HG03097 (cell line): Measurements from ENCODE around the gene IFNL3.
"Not testable (repeated sequence)": the region's sequence is repeated elsewhere in the genome, so short reads cannot be mapped to it uniquely, and the experiment has no call there.

ENCODE experiments used
- ATAC-seq: cut with Tn5 transposase; IDR thresholded peaks from one replicate; pipeline ENCODE4 v1.9.1; 2021; ENCODE audit not compliant: unreplicated experiment, low FRiP score

Gene IFNL3

DNA sequence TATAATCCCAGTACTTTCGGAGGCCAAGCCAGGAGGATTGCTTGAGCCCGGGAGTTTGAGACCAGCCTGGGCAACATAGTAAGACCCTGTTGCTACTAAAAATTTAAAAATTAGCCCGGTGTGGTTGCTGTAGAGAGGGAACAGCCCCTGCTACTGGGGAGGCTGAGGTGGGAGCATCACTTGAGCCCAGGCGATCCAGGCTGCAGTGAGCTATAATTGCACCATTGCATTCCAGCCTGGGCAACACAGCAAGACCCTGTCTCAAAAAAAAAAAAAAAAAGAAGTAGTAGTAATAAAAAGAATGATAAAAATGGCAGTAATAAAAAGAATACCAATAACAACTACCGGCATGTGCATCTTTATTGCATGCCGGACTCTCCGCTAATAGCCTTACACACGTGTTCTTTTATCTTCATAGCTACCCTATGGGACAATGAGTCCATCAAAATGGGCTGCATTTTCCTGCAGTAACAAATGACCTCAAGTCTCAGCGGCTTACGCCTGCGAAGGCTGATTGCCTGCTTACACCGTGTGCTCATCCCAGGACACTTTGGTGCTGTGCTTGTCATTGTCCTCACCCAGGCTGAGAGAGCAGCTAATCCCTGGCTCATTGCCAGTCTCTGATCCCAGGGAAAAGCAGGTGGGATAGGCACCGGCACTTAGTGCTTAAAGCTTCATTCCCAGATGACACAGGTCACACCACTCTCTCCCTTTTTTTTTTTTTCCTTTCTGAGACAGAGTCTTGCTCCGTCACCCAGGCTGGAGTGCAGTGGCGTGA lies 26.4 kb downstream of the IFNL3 start:
- ATAC-seq, result no peak

DNA sequence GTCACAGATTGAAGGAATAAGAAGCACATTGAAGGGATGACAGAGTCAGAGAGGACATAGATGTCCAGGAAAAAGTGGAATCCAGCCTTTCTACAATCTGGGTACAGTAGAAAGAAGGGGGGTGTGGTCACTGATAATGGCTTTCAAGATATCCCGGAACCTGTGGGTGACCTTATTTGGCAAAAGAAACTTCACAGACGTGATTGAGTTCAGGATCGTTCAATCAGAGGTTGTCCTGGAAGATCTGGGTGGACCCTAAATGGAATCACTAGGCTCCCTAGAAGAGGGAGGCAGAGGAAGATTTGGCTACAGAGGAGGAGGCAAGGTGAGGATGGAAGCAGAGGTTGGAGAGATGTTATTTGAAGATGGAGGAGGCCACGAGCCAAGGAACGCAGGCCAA lies 27.7 kb downstream of the IFNL3 start:
- no peak for ATAC-seq

DNA sequence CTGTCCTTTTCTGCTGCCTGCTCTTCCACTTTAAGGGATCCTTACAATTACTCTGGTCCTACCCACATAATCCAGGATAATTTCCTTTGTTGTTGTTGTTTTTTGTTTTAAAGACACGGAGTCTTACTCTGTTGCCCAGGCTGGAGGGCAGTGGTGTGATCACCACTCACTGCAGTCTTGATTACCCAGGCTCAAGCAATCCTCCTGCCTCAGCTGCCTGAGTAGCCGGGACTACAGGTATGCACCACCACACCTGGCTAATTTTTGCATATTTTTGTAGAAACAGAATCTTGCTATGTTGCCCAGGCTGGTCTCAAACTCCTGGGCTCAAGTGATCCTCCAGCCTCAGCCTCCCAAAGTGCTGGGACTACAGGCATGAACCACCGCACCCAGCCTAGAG lies 29.5 kb downstream of the IFNL3 start:
- not testable (repeated sequence) for ATAC-seq

DNA sequence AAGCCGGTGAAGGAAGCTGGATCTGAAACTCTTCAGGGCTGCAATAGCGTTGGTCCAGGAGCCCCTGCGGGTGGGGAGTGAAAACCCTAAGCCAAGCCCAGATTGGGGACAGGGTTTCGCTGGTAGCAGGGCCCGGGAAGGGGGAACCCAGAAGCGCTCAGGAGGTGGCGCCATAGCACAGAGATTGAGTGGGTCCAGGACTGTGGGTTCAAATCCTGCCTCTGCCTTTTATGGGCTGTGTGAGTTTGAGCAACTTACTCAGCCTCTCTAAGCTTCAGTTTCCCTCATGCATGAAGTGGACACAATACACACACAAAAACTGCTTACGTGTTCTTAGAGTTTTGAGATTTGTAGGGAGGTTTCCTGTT lies 32.4 kb downstream of the IFNL3 start:
- no peak for ATAC-seq

DNA sequence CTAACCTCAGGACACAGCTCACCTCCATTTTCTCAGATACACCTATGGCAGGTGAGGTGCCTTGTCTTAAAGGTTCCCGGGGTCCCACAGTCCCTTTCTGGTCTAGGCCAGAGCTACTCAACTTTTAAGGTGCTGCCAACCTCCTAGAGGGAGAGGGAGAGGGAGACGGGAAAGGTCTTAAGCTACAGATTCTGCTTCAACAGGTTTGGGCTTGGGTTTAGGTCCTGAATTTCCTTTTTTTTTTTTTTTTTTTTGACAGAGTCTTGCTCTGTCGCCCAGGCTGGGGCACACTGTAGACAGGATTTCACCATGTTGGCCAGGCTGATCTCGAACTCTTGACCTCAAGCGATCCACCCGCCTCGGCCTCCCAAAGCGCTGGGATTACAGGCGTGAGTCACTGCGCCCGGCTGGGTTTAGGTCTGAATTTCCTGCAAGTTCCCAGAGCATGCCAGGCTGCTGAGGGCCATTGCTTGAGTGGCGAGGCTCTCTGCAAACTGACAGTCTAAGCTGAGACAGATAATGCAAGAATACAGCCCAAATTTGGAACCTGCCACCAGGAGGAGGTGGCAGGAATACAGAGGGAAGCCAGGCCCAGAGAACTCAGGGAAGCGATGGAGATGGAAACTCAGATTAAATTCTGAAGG lies 33.0 kb downstream of the IFNL3 start:
- ATAC-seq, result no peak

DNA sequence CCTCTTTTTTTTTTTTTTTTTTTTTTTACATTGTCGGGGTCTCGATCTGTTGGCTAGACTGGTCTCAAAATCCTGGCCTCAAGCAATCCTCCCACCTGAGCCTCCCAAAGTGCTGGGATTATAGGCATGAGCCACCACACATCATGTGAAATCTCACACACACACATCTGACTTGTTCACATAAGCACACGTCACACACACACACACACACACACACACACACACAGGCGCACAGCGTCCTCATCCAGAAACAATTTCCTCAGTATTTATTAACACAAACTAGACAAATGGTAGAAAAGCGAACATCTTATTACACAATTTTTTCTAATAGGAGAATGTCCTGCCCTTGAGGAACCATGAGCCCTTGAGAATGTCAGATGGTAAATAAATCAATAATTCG lies 35.6 kb downstream of the IFNL3 start:
- no peak for ATAC-seq

DNA sequence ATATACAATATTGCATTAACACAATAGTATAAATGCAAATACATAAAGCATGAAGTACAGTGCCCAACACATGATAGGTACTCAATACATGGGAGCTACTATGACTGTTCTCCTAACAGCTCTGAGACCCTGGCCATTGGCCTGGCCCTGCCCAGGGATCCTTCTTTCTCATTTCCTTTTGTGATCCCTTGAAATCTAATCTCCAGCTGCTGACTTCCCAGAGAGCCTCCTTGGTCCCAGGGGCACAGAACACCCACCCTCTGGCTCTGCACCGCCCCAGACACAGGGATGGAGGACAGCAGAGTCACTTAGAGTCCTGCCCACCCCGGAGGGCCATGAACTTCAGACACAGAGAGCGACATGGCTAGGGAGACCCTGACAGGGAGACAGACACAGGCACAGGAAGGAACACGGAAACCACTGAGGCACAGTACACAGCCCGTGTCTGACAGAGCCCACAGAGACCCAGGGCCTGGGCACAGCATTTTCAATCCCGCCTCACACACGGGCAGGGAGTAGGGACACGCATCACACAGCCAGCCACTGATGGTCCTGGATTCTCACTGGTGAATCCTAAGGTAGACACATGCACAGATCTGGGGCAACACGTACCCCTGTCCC lies 36.5 kb downstream of the IFNL3 start:
- no peak for ATAC-seq

DNA sequence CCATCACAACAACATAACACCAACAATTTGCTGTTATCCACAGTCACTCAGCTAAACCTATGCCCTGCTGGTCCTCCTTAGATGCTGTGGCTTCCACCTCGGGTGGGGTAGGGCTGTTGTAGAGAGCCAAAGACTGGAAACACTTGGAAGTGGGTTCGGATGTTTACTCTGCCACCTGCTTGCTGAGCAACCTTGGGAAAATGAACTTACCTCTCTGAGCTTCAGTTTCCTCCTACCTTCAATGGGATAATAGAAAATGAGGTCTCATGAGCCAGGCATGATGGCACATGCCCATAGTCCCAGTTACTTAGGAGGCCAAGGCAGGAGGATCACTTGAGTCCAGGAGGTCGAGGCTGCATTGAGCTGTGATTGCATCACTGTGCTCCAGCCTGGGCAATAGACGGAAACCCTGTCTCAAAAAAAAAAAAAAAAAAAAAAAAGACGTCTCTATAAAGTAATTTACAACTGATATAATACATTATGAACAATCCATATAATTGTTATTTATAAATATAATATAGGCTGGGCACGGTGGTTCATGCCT lies 37.4 kb downstream of the IFNL3 start:
- no peak for ATAC-seq

DNA sequence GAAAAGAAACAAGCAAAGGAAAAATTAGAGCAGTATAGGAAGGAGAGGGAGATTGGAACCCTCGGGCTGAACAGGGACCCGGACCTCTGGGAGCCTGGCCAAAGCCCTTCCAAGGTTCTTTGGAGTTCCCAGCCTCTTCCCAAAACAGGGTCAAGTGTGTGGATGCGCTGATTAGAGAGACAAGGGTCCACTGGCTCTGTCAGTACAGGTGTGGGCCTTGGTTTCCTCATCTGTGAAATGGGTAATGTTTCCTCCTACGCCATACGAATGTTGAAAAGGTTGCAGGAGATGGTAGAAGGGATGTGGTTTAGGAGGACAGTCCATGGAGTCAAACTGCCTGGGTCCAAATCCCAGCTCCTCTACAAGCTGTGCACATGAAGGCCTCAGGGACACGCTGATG lies 38.7 kb downstream of the IFNL3 start:
- no peak for ATAC-seq

DNA sequence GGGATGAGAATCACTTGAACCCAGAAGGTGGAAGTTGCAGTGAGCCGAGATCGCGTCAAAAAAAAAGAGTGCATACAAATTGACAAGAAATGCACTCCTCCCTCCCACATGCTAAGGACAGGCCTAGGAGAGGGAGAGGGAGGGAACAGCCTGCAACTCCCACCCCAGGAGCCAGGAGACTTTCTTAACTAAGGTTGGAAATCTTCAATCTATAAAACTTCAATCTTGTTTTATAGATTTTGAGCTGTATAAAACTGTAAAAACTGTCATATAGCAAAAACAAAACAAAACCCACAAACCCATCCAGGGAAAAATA lies 39.4 kb downstream of the IFNL3 start:
- no peak for ATAC-seq

DNA sequence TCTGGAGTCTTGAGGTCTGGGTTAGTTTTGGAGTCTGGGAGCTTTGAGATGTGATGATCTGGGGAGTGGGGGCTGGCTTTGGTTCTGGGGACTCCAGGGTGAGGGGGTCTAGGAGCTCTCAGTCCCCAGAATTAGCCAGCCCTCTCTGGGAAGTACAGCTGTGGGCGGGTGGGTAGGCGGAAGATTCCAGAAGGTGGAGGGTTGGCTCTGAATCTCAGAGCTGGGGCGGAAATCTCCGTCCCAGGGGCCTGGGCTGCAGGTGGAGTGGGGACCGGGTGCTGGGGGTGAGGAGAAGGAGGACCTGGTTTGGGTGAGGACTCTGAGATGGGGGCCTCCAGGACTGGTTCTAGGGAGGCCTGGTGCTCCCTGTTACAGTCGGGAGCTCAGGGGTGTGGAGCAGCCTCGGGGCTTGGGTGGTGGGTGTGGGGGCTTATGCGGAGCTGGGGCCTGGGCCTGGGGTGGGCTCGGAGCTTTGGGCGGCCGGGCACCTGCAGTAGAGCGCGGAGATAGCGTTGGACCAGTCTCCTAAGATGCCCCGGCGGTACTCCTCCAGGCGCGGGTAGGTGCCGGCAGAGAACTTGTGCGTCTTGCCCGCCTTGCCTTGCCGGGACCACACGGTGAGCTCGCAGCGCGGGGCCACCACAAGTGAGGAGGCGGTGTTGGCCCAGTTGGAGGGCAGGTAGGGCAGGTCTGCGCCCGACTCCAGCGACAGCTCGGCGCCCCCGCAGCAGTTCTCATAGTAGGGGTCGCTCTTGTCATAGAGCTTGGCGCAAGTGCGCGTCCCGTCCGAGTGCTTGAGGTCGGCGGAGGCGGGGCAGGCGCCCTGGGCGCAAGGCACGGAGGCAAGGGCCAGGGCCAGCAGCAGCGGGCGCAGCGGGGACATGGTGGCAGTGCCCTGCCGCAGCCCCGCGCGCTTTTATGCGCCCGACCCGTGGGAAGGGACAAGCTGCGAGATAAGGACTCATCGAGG lies 41.1 kb downstream of the IFNL3 start, which contains the start of gene SYCN:
SYCN (minus strand) TSS at position 892 of the 970 bp plus-strand sequence; CDS start at position 883, 9 bp downstream.
- no peak for ATAC-seq

DNA sequence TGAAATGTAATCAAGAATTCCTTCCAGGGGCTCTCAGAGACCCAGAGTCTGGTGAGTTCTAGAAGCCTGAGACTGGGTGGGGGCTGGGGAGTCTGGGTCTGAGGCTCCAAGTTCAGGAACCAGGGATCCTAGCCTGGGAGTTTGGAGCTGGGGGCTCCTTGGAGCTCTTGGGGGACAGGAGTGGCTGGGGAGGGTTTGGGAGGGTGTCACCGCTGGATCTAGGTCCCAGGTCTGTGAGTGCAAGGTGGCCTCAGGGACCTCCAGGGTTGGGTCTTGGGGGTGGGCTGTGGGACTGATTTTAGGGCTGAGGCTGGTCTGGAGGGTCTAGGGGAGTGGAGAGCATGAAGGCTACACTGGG lies 41.8 kb downstream of the IFNL3 start:
- no peak for ATAC-seq

DNA sequence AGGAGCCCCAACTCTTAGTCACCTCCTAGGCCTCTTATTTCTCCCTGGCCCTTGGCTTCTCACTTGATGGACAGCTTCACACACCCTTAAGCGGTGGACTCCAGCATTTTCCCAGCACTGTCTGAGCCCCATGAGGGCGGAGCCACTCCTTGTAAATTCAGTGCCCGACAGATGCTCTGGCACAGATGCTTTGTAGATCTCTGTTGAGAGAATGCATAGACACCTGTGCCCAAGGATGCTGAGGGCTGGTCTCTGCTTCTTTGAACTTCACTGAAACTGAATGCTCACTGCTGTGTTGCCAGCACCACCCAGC lies 44.0 kb downstream of the IFNL3 start:
- no peak for ATAC-seq

DNA sequence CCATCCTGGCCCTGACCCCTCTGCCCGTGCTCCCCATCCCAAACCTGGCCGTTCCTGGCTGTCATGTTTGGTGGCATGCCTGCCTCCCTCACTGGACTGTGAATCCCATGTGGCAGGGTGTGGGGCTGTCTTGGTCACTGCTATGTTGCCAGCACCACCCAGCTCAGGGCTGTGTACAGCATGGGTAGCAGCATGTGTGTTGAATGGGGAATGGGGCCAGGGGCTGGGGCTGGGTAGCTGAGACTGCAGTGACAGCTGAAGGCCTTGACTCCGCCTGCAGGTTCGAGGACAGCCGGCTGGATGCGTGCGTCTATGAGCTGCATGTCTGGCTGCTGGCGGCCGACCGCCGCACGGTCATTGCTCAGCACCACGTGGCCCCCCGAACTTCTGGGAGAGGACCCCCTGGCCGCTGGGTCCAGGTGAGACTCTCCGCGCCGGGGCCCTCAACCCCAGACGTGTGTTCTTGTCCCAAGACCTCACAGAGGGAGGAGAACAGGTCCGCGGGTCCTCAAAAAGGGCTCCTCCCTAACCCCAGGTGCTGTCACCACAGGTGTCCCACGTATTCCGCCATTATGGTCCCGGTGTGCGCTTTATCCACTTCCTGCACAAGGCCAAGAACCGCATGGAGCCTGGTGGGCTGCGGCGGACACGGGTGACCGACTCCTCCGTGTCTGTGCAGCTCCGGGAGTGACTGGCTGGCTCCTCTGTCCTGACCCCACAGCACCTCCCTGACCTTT lies 44.6 kb downstream of the IFNL3 start:
- no peak for ATAC-seq

DNA sequence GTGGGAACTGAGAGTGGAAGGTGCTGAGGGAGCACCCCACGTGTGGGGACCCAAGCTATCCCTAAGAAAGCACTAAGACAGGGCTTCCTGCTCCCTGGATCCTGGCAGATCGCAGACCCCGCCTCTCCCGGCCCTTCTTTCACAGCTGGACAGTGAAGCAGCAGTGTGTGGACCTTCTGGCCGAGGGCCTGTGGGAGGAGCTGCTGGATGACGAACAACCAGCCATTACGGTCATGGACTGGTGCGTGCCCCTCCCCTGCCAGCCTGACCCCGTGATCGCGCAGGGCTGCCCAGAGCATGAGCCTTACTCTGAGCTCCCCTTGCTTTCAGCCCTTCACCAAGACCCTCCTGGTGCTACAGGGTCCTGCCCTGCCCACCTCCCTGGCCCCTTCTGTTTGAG lies 45.8 kb downstream of the IFNL3 start:
- no peak for ATAC-seq

DNA sequence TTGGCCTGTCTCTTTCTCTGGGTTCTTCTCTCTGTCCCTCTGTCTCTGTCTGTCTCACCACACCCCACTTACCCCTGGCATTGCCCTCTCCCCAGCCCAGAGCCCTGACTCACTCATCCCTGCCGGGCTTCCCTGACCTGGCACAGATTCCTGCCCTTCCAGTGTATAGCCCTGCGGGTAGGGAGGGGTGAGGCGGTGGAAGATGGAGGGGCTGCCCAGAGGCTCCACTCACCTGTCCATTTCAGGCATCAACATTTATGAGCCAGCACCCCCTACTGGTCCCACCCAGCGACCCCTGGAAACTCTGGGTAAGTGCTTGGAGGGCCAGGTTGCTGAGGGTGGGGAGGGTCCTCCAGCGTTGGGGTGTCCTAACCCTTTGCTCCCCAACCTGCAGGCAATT lies 47.0 kb downstream of the IFNL3 start:
- no peak for ATAC-seq

DNA sequence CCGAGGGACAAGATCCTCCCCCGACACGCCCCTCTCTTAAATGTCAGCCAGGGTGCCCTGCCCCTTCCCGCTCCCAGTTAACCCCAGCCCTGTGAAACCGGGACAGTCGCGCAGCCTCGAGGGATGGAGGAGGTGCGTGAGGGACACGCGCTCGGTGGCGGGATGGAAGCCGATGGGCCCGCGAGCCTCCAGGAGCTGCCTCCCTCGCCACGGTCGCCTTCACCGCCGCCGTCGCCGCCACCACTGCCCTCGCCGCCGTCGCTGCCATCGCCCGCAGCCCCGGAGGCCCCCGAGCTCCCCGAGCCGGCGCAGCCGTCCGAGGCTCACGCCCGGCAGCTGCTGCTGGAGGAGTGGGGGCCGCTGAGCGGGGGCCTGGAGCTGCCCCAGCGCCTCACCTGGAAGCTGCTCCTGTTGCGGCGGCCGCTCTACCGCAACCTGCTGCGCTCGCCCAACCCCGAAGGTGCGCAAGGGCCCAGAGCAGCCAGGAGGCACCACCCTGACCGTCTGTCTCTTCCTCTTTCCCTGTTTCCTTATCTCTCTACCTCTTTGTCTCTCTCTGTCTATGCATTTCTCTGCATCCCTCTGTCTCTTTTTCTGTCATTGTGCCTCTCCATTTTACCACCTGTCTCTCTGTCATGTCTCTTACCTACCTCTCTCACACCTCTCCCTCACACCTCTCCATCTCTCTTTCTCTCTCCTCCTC lies 47.8 kb downstream of the IFNL3 start, which contains the start of gene NCCRP1:
NCCRP1 (plus strand) TSS at position 105 of the 703 bp plus-strand sequence; CDS start at position 124, 19 bp downstream.
- no peak for ATAC-seq

DNA sequence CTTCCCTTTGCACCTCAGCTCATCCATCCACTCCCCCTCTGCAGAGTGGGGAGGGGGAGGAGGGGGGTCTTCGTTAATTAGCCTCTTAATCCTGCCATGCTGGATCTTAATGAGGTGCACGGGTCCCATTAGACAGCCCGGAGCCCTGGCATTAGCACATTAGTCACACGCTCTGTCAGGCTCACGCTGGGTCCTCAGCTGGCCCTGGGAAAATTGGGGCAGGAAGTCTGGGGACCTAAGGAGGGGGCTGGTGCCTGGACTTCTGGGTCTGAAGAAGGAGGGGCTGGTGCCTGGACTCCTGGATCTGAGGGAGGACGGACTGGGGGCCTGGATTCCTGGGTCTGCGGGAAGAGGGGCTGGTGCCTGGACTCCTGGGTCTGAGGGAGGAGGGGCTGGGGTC lies 48.5 kb downstream of the IFNL3 start:
- ATAC-seq, result no peak

DNA sequence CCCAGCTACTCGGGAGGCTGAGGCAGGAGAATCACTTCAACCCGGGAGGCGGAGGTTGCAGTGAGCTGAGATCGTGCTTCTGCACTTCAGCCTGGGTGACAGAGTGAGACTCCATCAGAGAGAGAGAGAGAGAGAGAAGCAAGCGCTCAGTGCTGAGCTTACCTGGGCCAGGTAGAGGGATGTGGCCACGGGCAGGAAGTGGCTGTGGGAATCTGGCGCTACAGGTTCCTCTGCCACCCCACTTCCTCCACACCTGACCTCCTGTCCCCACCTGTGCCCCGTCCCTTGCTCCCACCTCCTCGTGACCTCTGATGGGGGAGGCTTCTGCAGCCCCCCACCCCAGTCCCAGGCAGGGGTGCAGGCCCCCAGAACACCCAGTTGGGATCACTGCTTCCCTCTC lies 49.1 kb downstream of the IFNL3 start:
- no peak for ATAC-seq
